ENCODE measurements around the gene TFPI. TPM values are rescaled to one million over a fixed set of nuclear protein-coding genes. Genes with fewer than 3 reads are reported as not detected.

TFPI gene
- total RNA-seq, 2 donors from 2014 or later, result 33.0 to 34.3 TPM

- H3K36me3 ChIP-seq (ENCODE audit: control insufficient read depth, insufficient read depth, low read length), result no peaks in the 10 kb centered on the region
- peak; percentile 86 for TF ChIP-seq CTCF (conservative IDR thresholded peaks at IDR 0.05)
- no peaks in the 10 kb centered on the region for H3K27me3 Mint-ChIP-seq (ENCODE audit: insufficient read depth)
- H3K4me1 Mint-ChIP-seq, result peaks cover 23% of the 10 kb centered on the region
- H3K4me1 ChIP-seq (ENCODE audit: control insufficient read depth, insufficient read depth, low read length), result peaks cover 13% of the 10 kb centered on the region
- H3K9ac ChIP-seq (ENCODE audit: extremely low read depth, low read length, poor library complexity, severe bottlenecking), result no peak overlapping the region
- peaks cover 7% of the 10 kb centered on the region for H3K27me3 ChIP-seq (ENCODE audit: control insufficient read depth, insufficient read depth, low read length, poor library complexity, severe bottlenecking)
- H3K36me3 Mint-ChIP-seq (ENCODE audit: low read depth), result no peaks in the 10 kb centered on the region
- no peak overlapping the region for H3K27ac ChIP-seq (ENCODE audit: low read depth, low read length)
- H3K4me3 ChIP-seq (ENCODE audit: low read length), result no peak overlapping the region
- no peak overlapping the region for H3K27ac Mint-ChIP-seq
- H3K4me3 Mint-ChIP-seq, result no peak overlapping the region
- H3K9me3 Mint-ChIP-seq, result no peaks in the 10 kb centered on the region
- 22 to 24% methylated on average over 2 to 4 of the region's 4 CpGs for WGBS, 2 experiments (ENCODE audit: insufficient coverage in 1 of 2, insufficient read length in 1 of 2)
- no peak for DNase-seq
- H3K9me3 ChIP-seq (ENCODE audit: control insufficient read depth, low read length), result no peaks in the 10 kb centered on the region
Measured at GRCh38 chr2:187581125-187581896, 27.1 kb upstream of the TFPI start.

- Histone ChIP-seq H3K9ac (ENCODE audit: extremely low read depth, low read length, poor library complexity, severe bottlenecking) (no peak overlapping the region), H3K27me3 (ENCODE audit: control insufficient read depth, insufficient read depth, low read length, poor library complexity, severe bottlenecking) (peaks cover 7% of the 10 kb centered on the region), H3K27ac (ENCODE audit: low read depth, low read length) (no peak overlapping the region), H3K9me3 (ENCODE audit: control insufficient read depth, low read length) (no peaks in the 10 kb centered on the region), H3K36me3 (ENCODE audit: control insufficient read depth, insufficient read depth, low read length) (no peaks in the 10 kb centered on the region), H3K4me3 (ENCODE audit: low read length) (no peak overlapping the region), H3K4me1 (ENCODE audit: control insufficient read depth, insufficient read depth, low read length) (peaks cover 18% of the 10 kb centered on the region)
- no peak overlapping the region for H3K4me3 Mint-ChIP-seq
- no peak for DNase-seq
- H3K36me3 Mint-ChIP-seq (ENCODE audit: low read depth), result no peaks in the 10 kb centered on the region
- peaks cover 28% of the 10 kb centered on the region for H3K4me1 Mint-ChIP-seq
- peak; percentile 69 for TF ChIP-seq CTCF (conservative IDR thresholded peaks at IDR 0.05)
- WGBS, 2 experiments (ENCODE audit: insufficient coverage in 1 of 2, insufficient read length in 1 of 2), result 41 to 64% methylated on average over 4 to 6 of the region's 7 CpGs
- H3K9me3 Mint-ChIP-seq, result no peaks in the 10 kb centered on the region
- H3K27ac Mint-ChIP-seq, result peak overlapping the region; percentile 70
- no peaks in the 10 kb centered on the region for H3K27me3 Mint-ChIP-seq (ENCODE audit: insufficient read depth)
Measured at GRCh38 chr2:187580462-187581124, 26.4 kb upstream of the TFPI start.

- H3K4me3 Mint-ChIP-seq, result peak overlapping the region; percentile 24
- peaks cover 16% of the 10 kb centered on the region for H3K9me3 Mint-ChIP-seq
- H3K4me1 ChIP-seq (ENCODE audit: control insufficient read depth, insufficient read depth, low read length), result peaks cover 26% of the 10 kb centered on the region
- H3K27me3 Mint-ChIP-seq (ENCODE audit: insufficient read depth), result no peaks in the 10 kb centered on the region
- H3K9me3 ChIP-seq (ENCODE audit: control insufficient read depth, low read length), result peaks cover 12% of the 10 kb centered on the region
- H3K4me3 ChIP-seq (ENCODE audit: low read length), result no peak overlapping the region
- no peak overlapping the region for H3K9ac ChIP-seq (ENCODE audit: extremely low read depth, low read length, poor library complexity, severe bottlenecking)
- H3K4me1 Mint-ChIP-seq, result peaks cover 37% of the 10 kb centered on the region
- DNase-seq, result no peak
- H3K36me3 Mint-ChIP-seq (ENCODE audit: low read depth), result peaks cover 14% of the 10 kb centered on the region
- 79 to 89% methylated on average over 2 of the region's 2 CpGs for WGBS, 2 experiments (ENCODE audit: insufficient coverage in 1 of 2, insufficient read length in 1 of 2)
- peaks cover 7% of the 10 kb centered on the region for H3K27me3 ChIP-seq (ENCODE audit: control insufficient read depth, insufficient read depth, low read length, poor library complexity, severe bottlenecking)
- no peaks in the 10 kb centered on the region for H3K36me3 ChIP-seq (ENCODE audit: control insufficient read depth, insufficient read depth, low read length)
- no peak overlapping the region for H3K27ac Mint-ChIP-seq
- H3K27ac ChIP-seq (ENCODE audit: low read depth, low read length), result no peak overlapping the region
- TF ChIP-seq CTCF (conservative IDR thresholded peaks at IDR 0.05), result peak; percentile 60
Measured at GRCh38 chr2:187577310-187577709, 23.1 kb upstream of the TFPI start.
